ENCODE measurements around the gene USF3.

DNA sequence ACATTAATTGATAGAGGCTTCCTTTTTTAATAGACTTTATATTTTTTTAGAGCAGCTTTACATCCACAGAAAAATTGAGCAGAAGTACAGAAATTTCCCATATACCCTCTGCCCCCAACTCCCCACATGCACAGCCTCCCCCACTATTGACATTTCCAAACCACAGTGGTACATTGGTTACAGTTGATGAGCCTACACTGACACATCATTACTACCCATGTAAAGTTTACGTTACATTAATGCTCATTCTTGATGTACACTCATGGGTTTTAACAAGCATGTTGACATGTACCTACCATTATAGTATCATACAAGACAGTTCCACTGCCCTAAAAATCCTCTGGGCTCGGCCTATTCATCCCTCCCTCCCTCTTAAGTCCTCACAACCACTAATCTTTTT lies 78.7 kb downstream of the USF3 start:
- TF ChIP-seq, protein P1, sequence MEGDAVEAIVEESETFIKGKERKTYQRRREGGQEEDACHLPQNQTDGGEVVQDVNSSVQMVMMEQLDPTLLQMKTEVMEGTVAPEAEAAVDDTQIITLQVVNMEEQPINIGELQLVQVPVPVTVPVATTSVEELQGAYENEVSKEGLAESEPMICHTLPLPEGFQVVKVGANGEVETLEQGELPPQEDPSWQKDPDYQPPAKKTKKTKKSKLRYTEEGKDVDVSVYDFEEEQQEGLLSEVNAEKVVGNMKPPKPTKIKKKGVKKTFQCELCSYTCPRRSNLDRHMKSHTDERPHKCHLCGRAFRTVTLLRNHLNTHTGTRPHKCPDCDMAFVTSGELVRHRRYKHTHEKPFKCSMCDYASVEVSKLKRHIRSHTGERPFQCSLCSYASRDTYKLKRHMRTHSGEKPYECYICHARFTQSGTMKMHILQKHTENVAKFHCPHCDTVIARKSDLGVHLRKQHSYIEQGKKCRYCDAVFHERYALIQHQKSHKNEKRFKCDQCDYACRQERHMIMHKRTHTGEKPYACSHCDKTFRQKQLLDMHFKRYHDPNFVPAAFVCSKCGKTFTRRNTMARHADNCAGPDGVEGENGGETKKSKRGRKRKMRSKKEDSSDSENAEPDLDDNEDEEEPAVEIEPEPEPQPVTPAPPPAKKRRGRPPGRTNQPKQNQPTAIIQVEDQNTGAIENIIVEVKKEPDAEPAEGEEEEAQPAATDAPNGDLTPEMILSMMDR (conservative IDR thresholded peaks at IDR 0.05; ENCODE audit: low read length) = no peak
- TF ChIP-seq EZH2phosphoT487 (IDR thresholded peaks at IDR 0.05; ENCODE audit: borderline replicate concordance, low read depth, low read length) = no peak

Measured in OCI-LY7 (cell line).